Stimulated activated effector memory CD8-positive, alpha-beta T cell treated with anti-CD3 and anti-CD28 coated beads, Interleukin-12 subunit alpha, Interleukin-12 subunit beta, amount 100 ng/mL, for 72 hours (primary cell): Measurements from ENCODE around the gene PPP1R12A.

Source experiments
- ATAC-seq: fragments of 150-1000 bp; cut with Tn5 transposase; 2 replicates; pipeline ENCODE4 v1.10.0; 2021
- DNase-seq, 2 donors: peaks; one replicate each; pipeline ENCODE4 v3.0.0; 2021 to 2022; ENCODE audit warnings: low spot score in 2 of 2
- H3K27ac Mint-ChIP-seq: one replicate; pipeline ENCODE4 v1.8.0; 2022; ENCODE audit warnings: mild to moderate bottlenecking, mixed read lengths
- H3K36me3 Mint-ChIP-seq: one replicate; pipeline ENCODE4 v1.8.0; 2022; ENCODE audit warnings: mild to moderate bottlenecking, mixed read lengths
- H3K4me1 Mint-ChIP-seq: one replicate; pipeline ENCODE4 v1.8.0; 2022; ENCODE audit warnings: mixed read lengths
- H3K4me3 Mint-ChIP-seq: one replicate; pipeline ENCODE4 v1.8.0; 2022; ENCODE audit warnings: mild to moderate bottlenecking, mixed read lengths
- H3K9me3 Mint-ChIP-seq: one replicate; pipeline ENCODE4 v1.8.0; 2022; ENCODE audit warnings: mixed read lengths

Gene PPP1R12A

DNA sequence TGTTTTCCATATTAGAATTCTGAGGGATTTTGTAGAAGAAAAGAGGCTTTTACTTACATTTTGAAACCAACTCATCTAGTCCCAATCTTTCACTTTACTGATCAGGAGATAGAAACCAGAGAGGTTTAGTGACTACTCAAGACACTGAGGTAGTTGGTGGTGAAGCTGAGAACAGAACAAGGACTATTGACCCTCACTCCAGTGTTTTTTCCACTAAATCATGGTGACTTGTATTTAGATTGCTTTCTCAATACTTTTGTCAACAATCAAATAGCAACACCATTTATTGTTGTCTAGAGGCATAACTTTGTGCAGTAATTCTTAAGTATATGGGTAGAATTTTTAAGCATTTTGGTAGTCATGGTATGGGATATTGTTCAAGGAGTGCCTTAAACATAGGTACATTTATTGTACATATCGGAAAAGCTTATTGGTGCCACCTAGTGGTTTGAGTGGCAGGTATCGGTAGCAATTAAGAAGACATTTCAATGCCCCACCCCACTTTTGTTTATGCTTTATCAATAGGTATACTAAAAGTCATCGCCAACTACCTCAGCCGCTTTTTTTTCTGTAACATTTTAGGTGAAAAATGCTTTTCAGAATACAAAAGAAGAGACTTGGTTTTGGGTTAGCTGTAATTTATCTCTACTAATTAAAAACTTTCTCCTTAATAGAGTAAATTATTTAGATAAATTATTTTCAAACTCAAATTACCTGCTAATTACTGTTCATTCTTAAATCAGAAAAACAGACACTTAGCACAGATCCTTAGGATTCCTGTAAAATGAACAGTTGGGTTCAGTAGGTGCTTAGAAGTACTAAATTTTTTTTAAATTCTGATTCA is 196.8 kb downstream of the PPP1R12A start:
- Mint-ChIP-seq H3K36me3 (no peaks in the 10 kb centered on the region), H3K4me3 (no peak overlapping the region)

DNA sequence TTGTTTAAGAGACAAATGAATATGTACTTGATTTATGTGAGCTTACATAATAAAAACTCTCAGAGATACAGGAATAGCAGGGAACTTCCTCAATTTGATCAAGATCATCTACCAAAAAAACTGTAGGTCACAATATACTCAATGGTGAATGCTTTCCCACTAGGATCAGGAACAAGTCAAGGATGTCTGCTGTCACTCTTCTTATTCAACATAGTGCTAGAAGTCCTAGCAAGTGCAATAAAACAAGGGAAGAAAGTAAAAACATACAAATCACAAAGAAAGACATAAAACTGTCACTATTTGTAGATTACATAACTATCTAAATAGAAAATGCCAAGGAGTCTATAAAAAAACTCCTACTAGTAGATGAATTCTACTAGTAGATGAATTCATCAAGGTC is 202.3 kb downstream of the PPP1R12A start:
- H3K4me3 Mint-ChIP-seq = no peak overlapping the region
- ATAC-seq (no peak), DNase-seq (no peak)
- no peaks in the 10 kb centered on the region for H3K4me1 Mint-ChIP-seq
- no peak overlapping the region for H3K27ac Mint-ChIP-seq
- H3K36me3 Mint-ChIP-seq = no peaks in the 10 kb centered on the region
- H3K9me3 Mint-ChIP-seq = no peaks in the 10 kb centered on the region

More for the DNA sequence above, 196.8 kb downstream of the PPP1R12A start:
- H3K9me3 Mint-ChIP-seq = no peaks in the 10 kb centered on the region
- no peaks in the 10 kb centered on the region for H3K4me1 Mint-ChIP-seq
- DNase-seq (no peak), ATAC-seq (no peak)
- H3K27ac Mint-ChIP-seq = no peak overlapping the region

DNA sequence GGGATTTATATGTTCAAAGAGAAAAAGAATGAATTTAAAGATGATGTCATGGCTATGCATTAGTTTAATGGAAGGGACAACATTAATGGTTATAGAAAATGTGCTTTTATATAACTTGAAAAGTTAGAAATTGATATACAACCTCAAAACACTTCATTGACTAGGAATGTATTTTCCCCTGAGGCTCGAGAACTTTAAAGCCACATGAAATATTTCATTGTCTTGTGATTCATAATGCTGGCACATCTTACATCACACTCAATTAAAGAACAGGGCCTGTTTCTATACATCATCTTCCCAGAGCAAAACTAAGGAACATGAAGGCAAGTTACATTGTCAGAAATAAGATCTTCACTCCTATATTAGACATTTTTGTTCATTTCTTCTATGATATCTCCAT is 208.9 kb downstream of the PPP1R12A start:
- no peak for ATAC-seq
- H3K4me1 Mint-ChIP-seq = no peaks in the 10 kb centered on the region
- H3K4me3 Mint-ChIP-seq = no peak overlapping the region
- no peak overlapping the region for H3K27ac Mint-ChIP-seq
- H3K36me3 Mint-ChIP-seq = no peaks in the 10 kb centered on the region
- H3K9me3 Mint-ChIP-seq = no peaks in the 10 kb centered on the region
- no peak for DNase-seq
